Stimulated activated effector memory CD8-positive, alpha-beta T cell treated with anti-CD3 and anti-CD28 coated beads, Interleukin-12 subunit alpha, Interleukin-12 subunit beta, amount 100 ng/mL, for 72 hours (primary cell): Measurements from ENCODE around the gene TOMM20.

Source experiments
- ATAC-seq: fragments of 150-1000 bp; cut with Tn5 transposase; 2 replicates; pipeline ENCODE4 v1.10.0; 2021
- DNase-seq, 2 donors: peaks; one replicate each; pipeline ENCODE4 v3.0.0; 2021 to 2022; ENCODE audit warnings: low spot score in 2 of 2
- H3K27ac Mint-ChIP-seq: one replicate; pipeline ENCODE4 v1.8.0; 2022; ENCODE audit warnings: mild to moderate bottlenecking, mixed read lengths
- H3K36me3 Mint-ChIP-seq: one replicate; pipeline ENCODE4 v1.8.0; 2022; ENCODE audit warnings: mild to moderate bottlenecking, mixed read lengths
- H3K4me1 Mint-ChIP-seq: one replicate; pipeline ENCODE4 v1.8.0; 2022; ENCODE audit warnings: mixed read lengths
- H3K4me3 Mint-ChIP-seq: one replicate; pipeline ENCODE4 v1.8.0; 2022; ENCODE audit warnings: mild to moderate bottlenecking, mixed read lengths
- H3K9me3 Mint-ChIP-seq: one replicate; pipeline ENCODE4 v1.8.0; 2022; ENCODE audit warnings: mixed read lengths

TOMM20 gene

GRCh38 chr1:235149824-235150223 is 21.2 kb upstream of the TOMM20 start:
- Mint-ChIP-seq H3K4me3 (no peak overlapping the region), H3K36me3 (no peaks in the 10 kb centered on the region), H3K9me3 (no peaks in the 10 kb centered on the region), H3K4me1 (peaks cover 28% of the 10 kb centered on the region), H3K27ac (no peak overlapping the region)
- DNase-seq (no peak), ATAC-seq (no peak)

GRCh38 chr1:235147269-235147668 is 18.6 kb upstream of the TOMM20 start:
- Mint-ChIP-seq H3K27ac (no peak overlapping the region), H3K9me3 (no peaks in the 10 kb centered on the region), H3K36me3 (no peaks in the 10 kb centered on the region), H3K4me3 (no peak overlapping the region), H3K4me1 (peaks cover 16% of the 10 kb centered on the region)
- DNase-seq (no peak), ATAC-seq (peak; percentile 77)

GRCh38 chr1:235145639-235146038 is 17.0 kb upstream of the TOMM20 start:
- Mint-ChIP-seq H3K36me3 (no peaks in the 10 kb centered on the region), H3K9me3 (no peaks in the 10 kb centered on the region), H3K4me3 (no peak overlapping the region), H3K27ac (no peak overlapping the region), H3K4me1 (peaks cover 6% of the 10 kb centered on the region)
- ATAC-seq (no peak), DNase-seq (no peak)

DNA sequence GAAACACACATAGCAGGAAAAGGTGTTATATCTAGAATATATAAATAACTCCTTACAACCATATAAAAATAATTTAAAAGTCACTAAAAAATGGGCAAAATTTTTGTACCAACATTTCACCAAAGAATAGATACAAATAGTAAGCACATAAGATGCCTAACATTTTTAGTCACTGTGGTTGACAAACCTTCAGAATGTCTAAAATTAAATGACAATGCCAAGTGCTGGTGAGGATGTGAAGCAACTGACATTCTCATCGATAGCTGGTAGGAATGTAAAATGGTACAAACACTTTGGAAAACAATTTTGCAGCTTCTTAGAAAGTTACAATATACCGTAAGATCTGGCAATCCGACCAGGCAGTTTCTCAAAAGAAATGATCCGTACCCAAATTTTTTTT is 14.4 kb upstream of the TOMM20 start:
- H3K9me3 Mint-ChIP-seq, result no peaks in the 10 kb centered on the region
- DNase-seq (no peak), ATAC-seq (no peak)
- peaks cover 20% of the 10 kb centered on the region for H3K36me3 Mint-ChIP-seq
- H3K4me3 Mint-ChIP-seq, result no peak overlapping the region
- no peak overlapping the region for H3K27ac Mint-ChIP-seq
- peaks cover 17% of the 10 kb centered on the region for H3K4me1 Mint-ChIP-seq

DNA sequence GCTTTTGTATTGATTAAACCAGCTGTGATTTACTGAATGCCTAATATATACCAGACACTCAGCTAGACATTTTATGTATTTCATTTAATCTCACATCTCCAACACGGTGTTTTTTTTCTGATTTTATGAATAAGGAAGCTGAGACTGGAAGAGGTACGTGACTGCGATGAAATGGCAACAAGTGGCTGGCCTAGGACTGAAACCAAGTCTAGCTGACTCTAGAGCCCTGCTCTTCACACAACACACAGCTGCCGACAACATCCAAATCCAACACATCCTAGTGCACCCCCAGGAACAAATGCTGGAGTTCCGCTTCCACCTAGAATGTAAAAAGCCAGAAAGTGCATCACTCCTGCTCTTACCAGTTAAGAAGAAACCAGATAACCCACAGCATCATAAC is 10.7 kb upstream of the TOMM20 start:
- ATAC-seq (no peak), DNase-seq (no peak)
- H3K4me1 Mint-ChIP-seq, result peaks cover 17% of the 10 kb centered on the region
- H3K27ac Mint-ChIP-seq, result peak overlapping the region; percentile 82
- no peaks in the 10 kb centered on the region for H3K9me3 Mint-ChIP-seq
- H3K4me3 Mint-ChIP-seq, result no peak overlapping the region
- peaks cover 57% of the 10 kb centered on the region for H3K36me3 Mint-ChIP-seq

- DNase-seq (no peak), ATAC-seq (peak; percentile 90)
- H3K27ac Mint-ChIP-seq, result peak overlapping the region; percentile 82
- no peaks in the 10 kb centered on the region for H3K9me3 Mint-ChIP-seq
- H3K4me1 Mint-ChIP-seq, result peaks cover 17% of the 10 kb centered on the region
- H3K4me3 Mint-ChIP-seq, result no peak overlapping the region
- peaks cover 62% of the 10 kb centered on the region for H3K36me3 Mint-ChIP-seq
Measured at GRCh38 chr1:235138821-235139220, 10.2 kb upstream of the TOMM20 start.

- Mint-ChIP-seq H3K4me1 (peaks cover 17% of the 10 kb centered on the region), H3K27ac (peak overlapping the region; percentile 48), H3K4me3 (no peak overlapping the region), H3K9me3 (no peaks in the 10 kb centered on the region), H3K36me3 (peaks cover 89% of the 10 kb centered on the region)
- ATAC-seq (no peak), DNase-seq (no peak)
Measured at GRCh38 chr1:235136111-235136510, 7.5 kb upstream of the TOMM20 start.

DNA sequence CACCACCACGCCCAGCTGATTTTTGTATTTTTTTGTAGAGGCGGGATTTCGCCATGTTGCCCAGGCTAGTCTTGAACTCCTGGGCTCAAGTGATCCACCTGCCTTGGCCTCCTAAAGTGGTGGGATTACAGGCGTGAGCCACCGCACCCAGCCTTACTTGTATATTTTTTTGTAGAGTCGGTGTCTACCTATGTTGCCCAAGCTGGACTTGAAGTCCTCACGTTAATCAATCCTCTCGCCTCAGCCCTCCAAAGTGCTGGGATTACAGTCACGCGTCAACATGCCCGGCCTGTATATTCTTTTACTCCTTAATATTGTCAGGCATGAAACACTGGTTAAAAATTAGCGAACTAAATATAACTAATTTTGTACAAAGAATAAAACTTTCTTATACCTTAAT is 5.5 kb upstream of the TOMM20 start:
- Mint-ChIP-seq H3K36me3 (peaks cover 99% of the 10 kb centered on the region), H3K9me3 (no peaks in the 10 kb centered on the region), H3K27ac (no peak overlapping the region), H3K4me1 (peaks cover 15% of the 10 kb centered on the region), H3K4me3 (no peak overlapping the region)
- DNase-seq (no peak), ATAC-seq (no peak)

DNA sequence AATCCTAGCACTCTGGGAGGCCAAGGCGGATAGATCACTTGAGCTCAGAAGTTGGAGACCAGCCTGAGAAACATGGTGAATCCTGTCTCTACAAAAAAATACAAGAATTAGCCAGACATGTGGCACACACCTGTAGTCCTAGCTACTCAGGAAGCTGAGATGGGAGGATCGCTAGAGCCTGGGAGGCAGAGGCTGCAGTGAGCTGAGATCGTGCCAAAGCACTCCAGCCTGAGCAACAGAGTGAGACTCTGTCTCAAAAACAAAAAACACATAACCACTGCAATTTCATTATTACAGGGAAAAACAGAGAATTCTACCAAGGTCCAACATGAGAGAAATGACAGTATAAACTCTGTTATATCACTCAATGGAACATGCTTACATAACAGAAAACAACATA is 4.4 kb upstream of the TOMM20 start:
- H3K27ac Mint-ChIP-seq, result peak overlapping the region; percentile 58
- H3K4me1 Mint-ChIP-seq, result peaks cover 10% of the 10 kb centered on the region
- H3K9me3 Mint-ChIP-seq, result no peaks in the 10 kb centered on the region
- no peak overlapping the region for H3K4me3 Mint-ChIP-seq
- ATAC-seq (no peak), DNase-seq (no peak)
- peaks cover 98% of the 10 kb centered on the region for H3K36me3 Mint-ChIP-seq

DNA sequence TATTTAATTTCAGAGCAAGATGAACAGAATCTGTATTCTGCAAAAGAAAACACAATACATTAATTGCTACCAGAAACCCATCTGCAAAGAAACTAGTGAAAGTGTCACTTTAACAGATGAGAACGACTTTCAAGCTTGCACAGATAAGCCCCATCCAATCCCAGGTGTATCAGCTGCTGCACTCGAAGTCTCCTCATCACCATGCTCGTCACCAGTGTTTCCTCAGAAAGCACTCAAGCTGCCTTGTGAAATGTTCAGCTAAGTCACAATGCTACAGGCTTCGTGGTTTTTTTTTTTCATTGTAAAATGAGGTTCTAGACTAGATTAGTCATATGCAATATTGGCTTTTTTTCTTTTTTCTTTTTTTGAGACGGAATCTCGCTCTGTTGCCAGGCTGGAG is 3.3 kb upstream of the TOMM20 start:
- Mint-ChIP-seq H3K36me3 (peaks cover 98% of the 10 kb centered on the region), H3K4me3 (no peak overlapping the region), H3K4me1 (peaks cover 19% of the 10 kb centered on the region), H3K27ac (peak overlapping the region; percentile 58), H3K9me3 (no peaks in the 10 kb centered on the region)
- no peak for ATAC-seq
- DNase-seq, result peak in 1 of 2 donors; percentile 44

DNA sequence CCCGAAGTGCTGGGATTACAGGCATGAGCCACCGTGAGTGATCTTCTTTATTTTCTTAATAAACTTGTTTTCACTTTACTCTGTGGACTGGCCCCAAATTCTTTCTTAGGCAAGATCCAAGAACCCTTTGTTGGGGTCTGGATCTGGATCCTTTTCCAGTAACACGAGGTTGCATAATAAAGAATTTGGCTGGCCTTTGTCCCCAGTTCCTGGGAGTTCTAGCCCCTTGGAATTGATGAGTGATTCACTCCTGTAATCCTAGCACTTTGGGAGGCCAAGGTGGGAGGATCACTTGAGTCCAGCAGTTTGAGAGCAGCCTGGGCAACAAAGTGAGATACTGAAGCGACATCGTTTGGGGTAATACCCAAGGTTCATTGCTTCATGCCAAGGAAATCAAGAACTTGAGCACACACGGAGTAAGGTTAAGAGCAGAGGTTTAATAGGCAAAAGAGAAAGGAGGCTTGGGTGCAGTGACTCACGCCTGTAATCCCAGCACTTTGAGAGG is 2.2 kb upstream of the TOMM20 start:
- Mint-ChIP-seq H3K4me3 (no peak overlapping the region), H3K27ac (peak overlapping the region; percentile 20), H3K9me3 (no peaks in the 10 kb centered on the region), H3K36me3 (peaks cover 98% of the 10 kb centered on the region), H3K4me1 (peaks cover 31% of the 10 kb centered on the region)
- DNase-seq (peak in 1 of 2 donors; percentile 43), ATAC-seq (no peak)

GRCh38 chr1:235129774-235130570 is 1.3 kb upstream of the TOMM20 start:
- peak overlapping the region; percentile 98 for H3K27ac Mint-ChIP-seq
- H3K4me3 Mint-ChIP-seq, result peak overlapping the region; percentile 100
- DNase-seq (peak in 1 of 2 donors; percentile 43), ATAC-seq (no peak)
- H3K9me3 Mint-ChIP-seq, result no peaks in the 10 kb centered on the region
- peaks cover 33% of the 10 kb centered on the region for H3K4me1 Mint-ChIP-seq
- H3K36me3 Mint-ChIP-seq, result peaks cover 98% of the 10 kb centered on the region

- no peak for ATAC-seq
- Mint-ChIP-seq H3K27ac (peak overlapping the region; percentile 98), H3K4me1 (peaks cover 49% of the 10 kb centered on the region), H3K4me3 (peak overlapping the region; percentile 100), H3K9me3 (no peaks in the 10 kb centered on the region), H3K36me3 (peaks cover 98% of the 10 kb centered on the region)
- peak in 1 of 2 donors; percentile 62 for DNase-seq
Measured at GRCh38 chr1:235127732-235128455, 743 bp downstream of the TOMM20 start.

DNA sequence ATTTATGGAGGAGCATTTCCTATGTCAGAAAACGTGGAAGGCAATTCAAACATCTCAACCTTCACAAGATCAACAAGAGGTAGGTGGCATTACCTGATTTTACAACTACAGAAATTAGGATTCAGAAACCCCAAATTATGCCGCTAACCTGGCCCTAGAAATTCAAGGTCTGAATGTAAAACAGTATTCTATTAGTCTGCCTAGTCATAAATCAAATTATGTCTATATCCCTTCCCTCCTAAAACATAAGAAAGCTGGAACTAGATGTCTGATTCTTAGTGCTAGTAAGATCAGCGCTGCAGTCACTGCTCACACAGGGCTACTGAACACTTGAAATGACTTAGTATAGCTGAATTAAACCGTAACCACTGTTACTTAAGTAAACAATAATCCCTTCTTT is 1.4 kb downstream of the TOMM20 start:
- Mint-ChIP-seq H3K36me3 (peaks cover 98% of the 10 kb centered on the region), H3K27ac (peak overlapping the region; percentile 98), H3K4me1 (peaks cover 55% of the 10 kb centered on the region), H3K9me3 (no peaks in the 10 kb centered on the region), H3K4me3 (peak overlapping the region; percentile 100)
- ATAC-seq (no peak), DNase-seq (peak in 1 of 2 donors; percentile 47)

DNA sequence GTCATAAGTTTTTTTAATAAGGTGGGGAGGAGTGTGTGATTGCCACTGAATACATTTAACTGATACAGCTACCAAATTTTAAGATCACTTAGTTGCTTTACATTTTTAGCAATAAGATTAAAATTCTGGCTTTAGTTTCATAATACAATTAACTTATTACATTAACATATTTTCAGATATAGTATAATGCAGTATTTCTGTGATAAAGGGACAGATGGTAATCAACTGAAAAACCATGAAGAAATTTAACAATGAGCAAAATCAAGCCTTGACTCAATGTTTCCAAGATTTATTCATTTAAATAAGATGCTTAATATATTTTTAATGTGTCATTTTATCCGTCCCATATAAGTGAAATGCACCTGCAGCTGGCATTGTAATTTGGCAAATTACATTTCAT is 4.0 kb downstream of the TOMM20 start:
- H3K36me3 Mint-ChIP-seq, result peaks cover 99% of the 10 kb centered on the region
- DNase-seq, result no peak
- no peak overlapping the region for H3K4me3 Mint-ChIP-seq
- H3K27ac Mint-ChIP-seq, result peak overlapping the region; percentile 29
- H3K9me3 Mint-ChIP-seq, result no peaks in the 10 kb centered on the region
- no peak for ATAC-seq
- H3K4me1 Mint-ChIP-seq, result peaks cover 51% of the 10 kb centered on the region

- H3K4me1 Mint-ChIP-seq, result peaks cover 50% of the 10 kb centered on the region
- H3K36me3 Mint-ChIP-seq, result peaks cover 100% of the 10 kb centered on the region
- ATAC-seq (no peak), DNase-seq (peak in 1 of 2 donors; percentile 41)
- H3K9me3 Mint-ChIP-seq, result no peaks in the 10 kb centered on the region
- no peak overlapping the region for H3K4me3 Mint-ChIP-seq
- H3K27ac Mint-ChIP-seq, result peak overlapping the region; percentile 29
Measured at GRCh38 chr1:235124111-235124510, 4.5 kb downstream of the TOMM20 start.
